Sigmoid colon (tissue), 4 donors: Measurements from ENCODE around the gene RBBP6.

Source experiments
- POLR2AphosphoS5 ChIP-seq, 4 donors: sonication (generic); formaldehyde crosslinking; IDR thresholded peaks; one replicate each; pipeline ENCODE4 v1.6.1; 2017; ENCODE audit warnings: antibody characterized with exemption in 4 of 4
- TF ChIP-seq, protein P1 (sequence below), 4 experiments: fragments of 450-650 bp in 3 of 4; fragments of 200-600 bp in 1 of 4; IDR thresholded peaks; one replicate each; pipeline ENCODE4 v1.5.1; 2016 to 2019; ENCODE audit warnings: antibody characterized with exemption in 4 of 4, mild to moderate bottlenecking in 3 of 4, moderate library complexity in 2 of 4

DNA sequence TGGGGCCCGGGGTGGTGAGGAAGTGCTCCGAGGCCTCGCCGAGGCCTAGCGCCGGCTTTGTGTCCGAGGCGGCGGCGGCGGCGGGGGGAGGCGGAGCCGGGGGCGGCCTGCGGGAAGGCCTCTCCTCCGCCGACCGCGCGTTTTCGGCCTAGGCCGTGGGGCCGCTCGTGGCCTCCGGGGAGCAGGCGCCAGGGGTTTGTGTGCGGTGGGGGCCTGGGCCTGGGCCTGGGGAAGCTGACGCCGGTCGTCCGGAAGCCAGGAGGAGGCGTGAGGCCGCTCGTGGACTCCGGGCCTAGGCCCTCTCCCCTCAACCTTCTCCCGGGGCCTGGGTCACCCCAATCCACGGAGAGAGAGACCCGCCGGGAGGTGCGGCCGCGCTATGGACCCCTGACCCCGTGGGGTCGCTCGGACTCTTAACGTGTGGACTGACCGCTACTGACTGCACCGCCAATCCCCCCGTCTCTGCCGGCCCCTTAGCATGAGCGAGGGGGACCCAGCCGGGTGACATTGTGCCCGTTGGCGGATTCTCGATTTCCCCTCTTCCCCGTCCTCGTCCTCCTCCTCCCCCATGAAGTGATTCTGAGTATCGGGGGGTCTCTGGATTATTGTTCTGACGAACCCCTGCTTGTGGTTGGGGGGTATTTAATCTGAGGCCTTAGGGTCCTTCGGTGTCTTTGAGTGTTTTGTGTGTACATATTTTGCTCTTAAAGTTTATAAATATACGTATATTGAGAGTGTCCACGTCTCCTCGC lies 660 bp downstream of the RBBP6 start:
- no peak for TF ChIP-seq POLR2AphosphoS5 (IDR thresholded peaks at IDR 0.05)
- TF ChIP-seq, protein P1, sequence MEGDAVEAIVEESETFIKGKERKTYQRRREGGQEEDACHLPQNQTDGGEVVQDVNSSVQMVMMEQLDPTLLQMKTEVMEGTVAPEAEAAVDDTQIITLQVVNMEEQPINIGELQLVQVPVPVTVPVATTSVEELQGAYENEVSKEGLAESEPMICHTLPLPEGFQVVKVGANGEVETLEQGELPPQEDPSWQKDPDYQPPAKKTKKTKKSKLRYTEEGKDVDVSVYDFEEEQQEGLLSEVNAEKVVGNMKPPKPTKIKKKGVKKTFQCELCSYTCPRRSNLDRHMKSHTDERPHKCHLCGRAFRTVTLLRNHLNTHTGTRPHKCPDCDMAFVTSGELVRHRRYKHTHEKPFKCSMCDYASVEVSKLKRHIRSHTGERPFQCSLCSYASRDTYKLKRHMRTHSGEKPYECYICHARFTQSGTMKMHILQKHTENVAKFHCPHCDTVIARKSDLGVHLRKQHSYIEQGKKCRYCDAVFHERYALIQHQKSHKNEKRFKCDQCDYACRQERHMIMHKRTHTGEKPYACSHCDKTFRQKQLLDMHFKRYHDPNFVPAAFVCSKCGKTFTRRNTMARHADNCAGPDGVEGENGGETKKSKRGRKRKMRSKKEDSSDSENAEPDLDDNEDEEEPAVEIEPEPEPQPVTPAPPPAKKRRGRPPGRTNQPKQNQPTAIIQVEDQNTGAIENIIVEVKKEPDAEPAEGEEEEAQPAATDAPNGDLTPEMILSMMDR (IDR thresholded peaks at IDR 0.05) = no peak
